ENCODE results near the gene DHX38.

- TF ChIP-seq CTCF (IDR thresholded peaks at IDR 0.05) = no peak
- no peak for TF ChIP-seq POLR2AphosphoS5 (IDR thresholded peaks at IDR 0.05)
- no peak for TF ChIP-seq EP300 (IDR thresholded peaks at IDR 0.05)
- TF ChIP-seq POLR2A (IDR thresholded peaks at IDR 0.05) = no peak
Observed at GRCh38 chr16:72142476-72142875, 48.8 kb downstream of the DHX38 start.

Measured in stomach (tissue), 4 donors.